Breast epithelium (tissue), 3 donors: ENCODE data around the gene NTSR2.

Experiments
- POLR2A ChIP-seq: fragments of 450-650 bp; IDR thresholded peaks from one replicate; pipeline ENCODE4 v1.6.1; 2016; ENCODE audit warnings: antibody characterized with exemption, mild to moderate bottlenecking, moderate library complexity
- POLR2AphosphoS5 ChIP-seq, 3 donors: sonication (generic); formaldehyde crosslinking; IDR thresholded peaks; one replicate each; pipeline ENCODE4 v1.6.1; 2017; ENCODE audit warnings: antibody characterized with exemption in 3 of 3
- TF ChIP-seq, protein P1 (sequence below), 3 donors: fragments of 450-650 bp; IDR thresholded peaks; one replicate each; pipeline ENCODE4 v1.5.1; 2016 to 2017; ENCODE audit warnings: antibody characterized with exemption in 3 of 3, mild to moderate bottlenecking in 3 of 3, moderate library complexity in 3 of 3

DNA sequence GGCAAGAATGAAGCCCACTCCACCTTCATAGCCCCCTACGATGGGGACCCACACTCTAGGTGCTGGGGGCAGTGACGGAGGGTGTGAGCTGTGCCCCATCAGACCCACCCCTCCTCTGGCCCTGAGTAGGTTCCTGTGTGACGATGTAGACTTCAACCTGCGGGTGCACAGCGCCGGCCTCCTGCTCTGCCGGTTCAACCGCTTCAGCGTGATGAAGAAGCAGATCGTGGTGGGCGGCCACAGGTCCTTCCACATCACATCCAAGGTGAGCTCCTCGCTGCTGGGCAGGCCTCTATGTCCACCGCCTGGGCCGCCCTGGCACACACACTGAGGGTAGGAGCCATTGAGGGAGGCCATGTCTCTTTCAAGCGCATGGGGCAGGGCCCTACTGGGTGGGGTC is 34.9 kb downstream of the NTSR2 start:
- TF ChIP-seq, protein P1, sequence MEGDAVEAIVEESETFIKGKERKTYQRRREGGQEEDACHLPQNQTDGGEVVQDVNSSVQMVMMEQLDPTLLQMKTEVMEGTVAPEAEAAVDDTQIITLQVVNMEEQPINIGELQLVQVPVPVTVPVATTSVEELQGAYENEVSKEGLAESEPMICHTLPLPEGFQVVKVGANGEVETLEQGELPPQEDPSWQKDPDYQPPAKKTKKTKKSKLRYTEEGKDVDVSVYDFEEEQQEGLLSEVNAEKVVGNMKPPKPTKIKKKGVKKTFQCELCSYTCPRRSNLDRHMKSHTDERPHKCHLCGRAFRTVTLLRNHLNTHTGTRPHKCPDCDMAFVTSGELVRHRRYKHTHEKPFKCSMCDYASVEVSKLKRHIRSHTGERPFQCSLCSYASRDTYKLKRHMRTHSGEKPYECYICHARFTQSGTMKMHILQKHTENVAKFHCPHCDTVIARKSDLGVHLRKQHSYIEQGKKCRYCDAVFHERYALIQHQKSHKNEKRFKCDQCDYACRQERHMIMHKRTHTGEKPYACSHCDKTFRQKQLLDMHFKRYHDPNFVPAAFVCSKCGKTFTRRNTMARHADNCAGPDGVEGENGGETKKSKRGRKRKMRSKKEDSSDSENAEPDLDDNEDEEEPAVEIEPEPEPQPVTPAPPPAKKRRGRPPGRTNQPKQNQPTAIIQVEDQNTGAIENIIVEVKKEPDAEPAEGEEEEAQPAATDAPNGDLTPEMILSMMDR (IDR thresholded peaks at IDR 0.05) = no peak
- TF ChIP-seq POLR2A (no peak), POLR2AphosphoS5 (IDR thresholded peaks at IDR 0.05) (no peak)
